Lung (tissue), 12 donors: ENCODE results near the gene XKR8. TPM values are rescaled to one million over a fixed set of nuclear protein-coding genes. Genes with fewer than 3 reads are reported as not detected.

Source experiments
- ATAC-seq: fragments of 200-7000 bp; cut with Tn5 transposase; one replicate; pipeline ENCODE4 v1.9.1; 2020; ENCODE audit warnings: moderate number of reproducible peaks; ENCODE audit not compliant: insufficient read depth, low FRiP score
- DNase-seq, 3 donors: peaks; one replicate each; pipeline ENCODE4 v3.0.0-alpha.2; 2013 to 2017
- H3K27ac ChIP-seq, 2 donors: one replicate each; pipeline ENCODE4 v1.5.1; 2013; ENCODE audit warnings: mild to moderate bottlenecking in 2 of 2, moderate library complexity in 2 of 2, control low read depth in 1 of 2, inconsistent platforms in 1 of 2, low read depth in 1 of 2, low read length in 1 of 2
- H3K27me3 ChIP-seq, 3 donors: one replicate each; pipeline ENCODE4 v1.5.1; 2013; ENCODE audit warnings: low read length in 2 of 3; ENCODE audit not compliant: control insufficient read depth in 3 of 3, insufficient read depth in 3 of 3
- H3K36me3 ChIP-seq, 4 donors: one replicate each; pipeline ENCODE4 v1.5.1; 2013; ENCODE audit warnings: low read length in 4 of 4, mild to moderate bottlenecking in 1 of 4, moderate library complexity in 1 of 4; ENCODE audit not compliant: control insufficient read depth in 4 of 4, insufficient read depth in 4 of 4
- H3K4me1 ChIP-seq, 5 donors: one replicate each; pipeline ENCODE4 v1.5.1; 2013; ENCODE audit warnings: low read length in 5 of 5, mild to moderate bottlenecking in 2 of 5, moderate library complexity in 1 of 5; ENCODE audit not compliant: control insufficient read depth in 5 of 5, insufficient read depth in 5 of 5
- H3K4me3 ChIP-seq: one replicate; pipeline ENCODE4 v1.5.1; 2013; ENCODE audit warnings: mild to moderate bottlenecking, control low read depth, moderate library complexity
- H3K9ac ChIP-seq, 2 donors: one replicate each; pipeline ENCODE4 v1.5.1; 2013; ENCODE audit warnings: low read length in 2 of 2, control low read depth in 1 of 2; ENCODE audit not compliant: insufficient read depth in 1 of 2
- H3K9me3 ChIP-seq, 4 donors: one replicate each; pipeline ENCODE4 v1.5.1; 2013; ENCODE audit warnings: low read length in 3 of 4, mild to moderate bottlenecking in 1 of 4, moderate library complexity in 1 of 4; ENCODE audit not compliant: control insufficient read depth in 4 of 4, insufficient read depth in 3 of 4
- WGBS, 2 donors: extraction: QIAGEN DNeasy Blood & Tissue Kit; methylation state at CpG; one replicate each; pipeline ENCODE4 v1.1.7; 2013; 5-methylcytosine and 5-hydroxymethylcytosine counted together
- polyA plus RNA-seq, 2 donors: library from polyadenylated mRNA; stranded (reverse); fragments of 200-250 nt; gene quantifications; one replicate each; pipeline ENCODE4 v1.2.1, GENCODE V29; 2013
- total RNA-seq, 2 donors: library from RNA; depleted of rRNA in 1 of 2; stranded (reverse); fragments of >200 nt in 1 of 2; gene quantifications; one replicate each; pipeline ENCODE4 v1.2.1, GENCODE V29; 2014 to 2021
- TF ChIP-seq, protein P1 (sequence below): IDR thresholded peaks from 2 replicates; pipeline ENCODE4 v1.5.1; 2012; ENCODE audit warnings: mild to moderate bottlenecking; ENCODE audit errors: control extremely low read depth, extremely low read depth
- donor health status: control.
- donor health status: control.
- donor health status: Bipolar disorder and iron deficiency.
- donor health status: healthy.
- donor health status: DM: yes; HTN: yes; CAD: no.

XKR8 gene
- total and polyA plus RNA-seq, 4 donors = 4.6 to 11.5 (median 7.2) TPM

DNA sequence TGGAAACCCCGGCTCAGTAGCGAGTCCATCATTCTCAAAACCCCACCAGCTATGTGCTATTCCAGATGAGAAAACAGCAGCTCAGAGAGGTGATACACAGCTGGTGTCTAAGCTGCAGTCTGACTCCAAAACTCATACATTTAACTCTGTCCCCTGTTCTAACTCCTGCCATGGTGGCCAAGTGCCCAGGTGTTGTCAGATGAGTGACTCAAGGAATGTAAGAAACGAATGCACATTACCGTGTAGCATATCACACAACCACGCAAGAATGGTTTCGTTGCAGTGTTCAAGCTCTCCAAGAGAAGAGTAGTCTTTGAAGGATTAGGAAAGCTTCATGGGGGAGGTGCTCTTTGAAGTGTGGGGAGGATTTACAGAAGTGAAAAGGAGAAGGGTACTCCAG is 4.7 kb upstream of the XKR8 start:
- Histone ChIP-seq H3K9ac (no peak overlapping the region), H3K4me3 (no peak overlapping the region), H3K27ac (no peak overlapping the region), H3K27me3 (no peaks in the 10 kb centered on the region), H3K36me3 (peaks cover 0 to 2% (median 0%) of the 10 kb centered on the region in 4 donors), H3K4me1 (peaks cover 0 to 4% (median 0%) of the 10 kb centered on the region in 5 donors), H3K9me3 (no peaks in the 10 kb centered on the region)
- ATAC-seq (no peak), DNase-seq (no peak)
- 79 to 84% methylated on average over 6 of the region's 6 CpGs for WGBS, 2 donors
- TF ChIP-seq, protein P1, sequence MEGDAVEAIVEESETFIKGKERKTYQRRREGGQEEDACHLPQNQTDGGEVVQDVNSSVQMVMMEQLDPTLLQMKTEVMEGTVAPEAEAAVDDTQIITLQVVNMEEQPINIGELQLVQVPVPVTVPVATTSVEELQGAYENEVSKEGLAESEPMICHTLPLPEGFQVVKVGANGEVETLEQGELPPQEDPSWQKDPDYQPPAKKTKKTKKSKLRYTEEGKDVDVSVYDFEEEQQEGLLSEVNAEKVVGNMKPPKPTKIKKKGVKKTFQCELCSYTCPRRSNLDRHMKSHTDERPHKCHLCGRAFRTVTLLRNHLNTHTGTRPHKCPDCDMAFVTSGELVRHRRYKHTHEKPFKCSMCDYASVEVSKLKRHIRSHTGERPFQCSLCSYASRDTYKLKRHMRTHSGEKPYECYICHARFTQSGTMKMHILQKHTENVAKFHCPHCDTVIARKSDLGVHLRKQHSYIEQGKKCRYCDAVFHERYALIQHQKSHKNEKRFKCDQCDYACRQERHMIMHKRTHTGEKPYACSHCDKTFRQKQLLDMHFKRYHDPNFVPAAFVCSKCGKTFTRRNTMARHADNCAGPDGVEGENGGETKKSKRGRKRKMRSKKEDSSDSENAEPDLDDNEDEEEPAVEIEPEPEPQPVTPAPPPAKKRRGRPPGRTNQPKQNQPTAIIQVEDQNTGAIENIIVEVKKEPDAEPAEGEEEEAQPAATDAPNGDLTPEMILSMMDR = no peak

DNA sequence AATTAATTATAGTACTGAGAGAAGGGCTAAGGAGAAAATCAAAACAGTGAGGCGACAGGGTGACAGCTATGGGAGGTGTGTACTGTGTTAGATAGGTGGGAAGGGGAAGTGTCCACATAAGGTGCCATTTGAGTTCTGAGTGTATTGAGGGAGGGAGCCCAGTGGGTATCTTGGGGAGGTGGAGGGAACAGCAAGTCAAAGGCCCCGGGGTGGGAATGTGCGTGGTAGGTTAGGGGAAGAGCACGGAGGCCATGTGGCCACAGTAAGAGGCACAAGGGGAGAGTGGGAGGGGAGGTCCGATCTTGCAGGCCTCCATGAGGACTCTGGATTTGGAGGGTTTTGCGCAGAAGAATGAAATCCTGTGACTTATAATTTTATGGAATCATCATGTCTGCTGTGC is 3.0 kb upstream of the XKR8 start:
- H3K9ac ChIP-seq = no peak overlapping the region
- 79 to 84% methylated on average over 6 of the region's 6 CpGs for WGBS, 2 donors
- no peaks in the 10 kb centered on the region for H3K9me3 ChIP-seq
- ATAC-seq = no peak
- H3K4me3 ChIP-seq = no peak overlapping the region
- peaks cover 0 to 2% (median 0%) of the 10 kb centered on the region in 4 donors for H3K36me3 ChIP-seq
- no peaks in the 10 kb centered on the region for H3K27me3 ChIP-seq
- H3K4me1 ChIP-seq = peaks cover 0 to 19% (median 5%) of the 10 kb centered on the region in 5 donors
- H3K27ac ChIP-seq = no peak overlapping the region
- no peak for DNase-seq
- TF ChIP-seq, protein P1 = no peak

DNA sequence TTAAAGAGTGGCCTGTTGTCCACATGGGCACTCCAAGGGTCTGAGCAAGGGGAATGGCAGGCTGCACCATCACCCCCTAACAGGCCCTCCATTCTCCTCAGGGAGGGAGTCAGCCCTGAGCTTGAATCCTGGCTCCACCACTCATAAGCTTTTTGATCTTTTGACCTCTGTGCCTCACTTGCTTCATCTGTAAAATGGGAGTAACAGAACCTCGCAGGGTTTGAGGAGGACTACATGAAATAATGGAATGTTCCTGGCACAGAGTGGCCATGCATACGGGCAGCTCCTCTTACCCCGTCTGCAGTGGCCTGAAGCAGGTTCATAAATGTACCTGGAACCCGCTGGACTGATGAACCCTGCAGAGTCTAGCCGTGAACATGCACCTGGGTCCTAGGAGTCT is 2.1 kb upstream of the XKR8 start:
- Histone ChIP-seq H3K4me3 (no peak overlapping the region), H3K9me3 (no peaks in the 10 kb centered on the region), H3K4me1 (peaks cover 0 to 17% (median 5%) of the 10 kb centered on the region in 5 donors), H3K36me3 (peaks cover 0 to 2% (median 0%) of the 10 kb centered on the region in 4 donors), H3K9ac (no peak overlapping the region), H3K27me3 (no peaks in the 10 kb centered on the region), H3K27ac (no peak overlapping the region)
- 94 to 99% methylated on average over 5 of the region's 5 CpGs for WGBS, 2 donors
- DNase-seq (no peak), ATAC-seq (no peak)
- TF ChIP-seq, protein P1 = no peak

DNA sequence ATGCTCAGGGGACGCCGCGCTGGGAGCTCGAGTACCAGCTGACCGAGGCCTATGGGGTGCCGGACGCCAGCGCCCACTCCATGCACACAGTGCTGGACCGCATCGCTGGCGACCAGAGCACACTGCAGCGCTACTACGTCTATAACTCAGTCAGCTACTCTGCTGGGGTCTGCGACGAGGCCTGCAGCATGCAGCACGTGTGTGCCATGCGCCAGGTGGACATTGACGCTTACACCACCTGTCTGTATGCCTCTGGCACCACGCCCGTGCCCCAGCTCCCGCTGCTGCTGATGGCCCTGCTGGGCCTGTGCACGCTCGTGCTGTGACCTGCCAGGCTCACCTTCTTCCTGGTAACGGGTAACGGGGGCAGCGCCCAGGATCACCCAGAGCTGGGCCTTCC is 1.3 kb upstream of the XKR8 start:
- Histone ChIP-seq H3K27me3 (no peaks in the 10 kb centered on the region), H3K27ac (no peak overlapping the region), H3K9ac (no peak overlapping the region), H3K9me3 (no peaks in the 10 kb centered on the region), H3K4me3 (no peak overlapping the region), H3K4me1 (peaks cover 0 to 16% (median 5%) of the 10 kb centered on the region in 5 donors), H3K36me3 (peaks cover 0 to 3% (median 1%) of the 10 kb centered on the region in 4 donors)
- ATAC-seq (no peak), DNase-seq (no peak)
- WGBS, 2 donors = 98 to 99% methylated on average over 26 of the region's 26 CpGs
- TF ChIP-seq, protein P1 = no peak
